ENCODE data around the gene ZBTB7A.

DNA sequence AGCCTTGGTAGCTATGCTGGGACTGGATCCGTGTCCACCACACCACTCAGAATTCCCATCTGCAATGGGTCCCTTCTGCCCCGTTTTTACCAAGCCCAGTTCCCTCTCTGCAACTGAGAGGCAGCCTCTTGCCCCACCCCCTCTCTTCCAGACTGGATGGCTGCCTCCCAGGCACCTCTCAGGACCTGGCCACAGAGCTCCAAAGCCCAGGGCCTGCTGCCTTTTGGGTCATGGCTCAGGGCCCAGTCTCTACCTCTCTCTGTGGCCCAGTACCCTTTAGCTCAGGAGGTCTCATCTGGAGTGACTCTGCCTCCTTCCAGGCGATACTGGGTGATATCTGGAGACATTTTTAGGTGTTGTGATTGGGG is 10.3 kb upstream of the ZBTB7A start:
- TF ChIP-seq, protein P1, sequence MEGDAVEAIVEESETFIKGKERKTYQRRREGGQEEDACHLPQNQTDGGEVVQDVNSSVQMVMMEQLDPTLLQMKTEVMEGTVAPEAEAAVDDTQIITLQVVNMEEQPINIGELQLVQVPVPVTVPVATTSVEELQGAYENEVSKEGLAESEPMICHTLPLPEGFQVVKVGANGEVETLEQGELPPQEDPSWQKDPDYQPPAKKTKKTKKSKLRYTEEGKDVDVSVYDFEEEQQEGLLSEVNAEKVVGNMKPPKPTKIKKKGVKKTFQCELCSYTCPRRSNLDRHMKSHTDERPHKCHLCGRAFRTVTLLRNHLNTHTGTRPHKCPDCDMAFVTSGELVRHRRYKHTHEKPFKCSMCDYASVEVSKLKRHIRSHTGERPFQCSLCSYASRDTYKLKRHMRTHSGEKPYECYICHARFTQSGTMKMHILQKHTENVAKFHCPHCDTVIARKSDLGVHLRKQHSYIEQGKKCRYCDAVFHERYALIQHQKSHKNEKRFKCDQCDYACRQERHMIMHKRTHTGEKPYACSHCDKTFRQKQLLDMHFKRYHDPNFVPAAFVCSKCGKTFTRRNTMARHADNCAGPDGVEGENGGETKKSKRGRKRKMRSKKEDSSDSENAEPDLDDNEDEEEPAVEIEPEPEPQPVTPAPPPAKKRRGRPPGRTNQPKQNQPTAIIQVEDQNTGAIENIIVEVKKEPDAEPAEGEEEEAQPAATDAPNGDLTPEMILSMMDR (IDR thresholded peaks at IDR 0.05): no peak
- TF ChIP-seq POLR2A (IDR thresholded peaks at IDR 0.05): no peak
